K562 (cell line): ENCODE results near the gene RPL34. TPM values are rescaled to one million over a fixed set of nuclear protein-coding genes. Genes with fewer than 3 reads are reported as not detected.
A peak's percentile ranks its signal among the peaks of the same experiment; 100 is the strongest.

ENCODE experiments used
- CXXC5 ChIP-seq: fragments of 250-450 bp; sonication (Bioruptor Pico); IDR thresholded peaks from 2 replicates; pipeline ENCODE4 v1.8.0; 2022; ENCODE audit warnings: inconsistent platforms, mild to moderate bottlenecking, moderate library complexity
- GATAD2A ChIP-seq: fragments of 450-650 bp; IDR thresholded peaks from 2 replicates; pipeline ENCODE4 v1.6.1; 2017
- MAZ ChIP-seq, 2 experiments: fragments of 450-650 bp in 1 of 2; sonication (generic) in 1 of 2; formaldehyde crosslinking; IDR thresholded peaks in 1 of 2; conservative IDR thresholded peaks in 1 of 2; 2 replicates each; pipeline versions ENCODE4 v1.4.0 to v1.5.0; 2020; ENCODE audit warnings: mild to moderate bottlenecking in 1 of 2, missing genetic modification reagents in 1 of 2
- MTA3 ChIP-seq: fragments of 450-650 bp; formaldehyde crosslinking; IDR thresholded peaks from 2 replicates; pipeline ENCODE4 v1.6.1; 2017; ENCODE audit warnings: mild to moderate bottlenecking, borderline replicate concordance
- NFE2 ChIP-seq: IDR thresholded peaks from 2 replicates; pipeline ENCODE4 v1.6.1; 2014; ENCODE audit warnings: antibody characterized with exemption, low read depth
- POLR2AphosphoS2 ChIP-seq: IDR thresholded peaks from 2 replicates; pipeline ENCODE4 v1.6.1; 2012; ENCODE audit warnings: low read length, improper control_type of control experiment
- SIN3B ChIP-seq: fragments of 450-650 bp; IDR thresholded peaks from 2 replicates; pipeline ENCODE4 v1.6.1; 2017; ENCODE audit warnings: low read depth, mild to moderate bottlenecking, moderate library complexity
- SMAD1 ChIP-seq: fragments of 150-350 bp; IDR thresholded peaks from 2 replicates; pipeline ENCODE4 v1.6.1; 2014; ENCODE audit warnings: low read length, low read depth; ENCODE audit not compliant: partially characterized antibody
- ZNF263 ChIP-seq: sonication (generic); formaldehyde crosslinking; IDR thresholded peaks from 2 replicates; pipeline ENCODE4 v1.8.0; 2022; ENCODE audit warnings: mild to moderate bottlenecking, missing genetic modification reagents, borderline replicate concordance
- ZNF282 ChIP-seq: sonication (generic); formaldehyde crosslinking; IDR thresholded peaks from 2 replicates; pipeline ENCODE4 v1.8.1; 2023; ENCODE audit warnings: missing genetic modification reagents
- polyA plus RNA-seq, 8 experiments: library from polyadenylated mRNA; depleted of rRNA in 4 of 8; stranded (reverse) in 5 of 8; unstranded in 3 of 8; fragments of >200 nt; fragmentation: Nextera tagmentation in 2 of 8; fragmentation: Illumina TruSeq in 1 of 8; extraction: Ambion mirVana in 2 of 8; extraction: Trizol in 1 of 8; gene quantifications; 2 replicates each; pipeline versions ENCODE4 v1.2.1 to v1.2.3, GENCODE V29; 2011 to 2014; ENCODE audit warnings: inconsistent platforms in 1 of 8, missing spikeins in 1 of 8
- total RNA-seq, 7 experiments: library from RNA; depleted of rRNA in 6 of 7; stranded (reverse); fragments of >200 nt in 6 of 7; fragmentation: Illumina TruSeq in 2 of 7; extraction: Trizol in 2 of 7; gene quantifications; 2 replicates each; pipeline versions ENCODE4 v1.2.1 to v1.2.3, GENCODE V29; 2011 to 2021; ENCODE audit warnings: low replicate concordance in 1 of 7
- TF ChIP-seq, protein P1 (sequence below): sonication (generic); formaldehyde crosslinking; IDR thresholded peaks from 2 replicates; pipeline ENCODE4 v1.8.0; 2022; ENCODE audit warnings: mild to moderate bottlenecking, missing genetic modification reagents
- TF ChIP-seq, protein P2 (sequence below): fragments of 250-450 bp; sonication (Bioruptor Pico); IDR thresholded peaks from 2 replicates; pipeline ENCODE4 v1.9.0; 2021; ENCODE audit warnings: mild to moderate bottlenecking
- TF ChIP-seq, protein P3 (sequence below), 2 experiments: fragments of 450-650 bp in 1 of 2; IDR thresholded peaks; 2 replicates each; pipeline ENCODE4 v1.6.1; 2011 to 2017; ENCODE audit warnings: low read depth in 2 of 2, antibody characterized with exemption in 1 of 2, borderline replicate concordance in 1 of 2, low read length in 1 of 2, mild to moderate bottlenecking in 1 of 2, mixed read lengths in 1 of 2; ENCODE audit not compliant: control insufficient read depth in 1 of 2
- TF ChIP-seq, protein P4 (sequence below): fragments of 200-800 bp; sonication (Bioruptor generic); IDR thresholded peaks from 2 replicates; pipeline ENCODE4 v1.6.1; 2017; ENCODE audit warnings: missing genetic modification characterization, missing compliant biosample characterization
- TF ChIP-seq, protein P5 (sequence below): sonication (generic); formaldehyde crosslinking; IDR thresholded peaks from 2 replicates; pipeline ENCODE4 v1.8.1; 2023; ENCODE audit warnings: mild to moderate bottlenecking, missing genetic modification reagents
- TF ChIP-seq, protein P6 (sequence below): fragments of 450-650 bp; IDR thresholded peaks from 2 replicates; pipeline ENCODE4 v1.6.1; 2016; ENCODE audit warnings: borderline replicate concordance

The RPL34 gene
- total and polyA plus RNA-seq, 9 of the 15 experiments (the other 6 are each of a cell fraction or from before 2014, with no cell fraction given) = 1,612 to 4,502 (median 2,593) TPM

DNA sequence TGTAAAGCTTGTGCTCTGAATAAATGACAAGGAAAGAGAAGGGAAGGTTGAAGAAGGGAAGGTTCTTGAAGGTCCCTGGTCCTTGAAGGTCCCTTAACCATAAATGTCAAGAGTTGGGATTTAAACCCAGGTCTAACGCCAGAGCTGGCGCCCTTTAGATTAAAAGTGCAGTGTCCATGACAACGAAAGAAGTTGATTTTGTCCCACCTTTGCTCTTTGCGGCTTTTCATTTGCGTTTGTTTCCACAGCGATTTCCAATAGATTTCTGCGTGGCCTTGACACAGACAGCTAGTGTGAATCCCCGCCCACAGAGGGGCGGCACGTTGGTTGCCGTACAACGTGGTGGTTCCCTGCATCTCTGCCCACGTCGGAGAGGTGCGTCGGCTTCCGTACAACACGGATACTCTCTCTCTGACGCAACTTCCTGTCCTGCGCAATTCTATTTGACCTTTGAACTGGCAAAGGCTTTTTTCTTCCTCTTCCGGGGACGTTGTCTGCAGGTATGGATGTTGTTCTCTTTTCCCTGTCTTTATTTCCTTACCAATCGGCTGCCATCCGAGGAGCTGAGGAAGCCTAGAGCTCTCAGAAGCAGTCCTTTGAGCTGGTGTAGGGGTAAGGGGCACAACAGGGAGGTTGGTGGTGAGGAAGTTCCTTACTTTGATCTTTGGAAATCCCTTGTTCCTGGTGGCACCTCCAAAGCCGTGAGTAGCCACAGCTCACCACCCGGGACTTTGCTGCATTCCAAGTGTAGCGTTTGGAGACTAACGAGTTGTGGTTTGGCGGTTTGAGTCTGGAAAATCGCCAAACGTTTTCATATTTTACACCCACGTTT lies at the start of gene RPL34 (continued):
- TF ChIP-seq, protein P1, sequence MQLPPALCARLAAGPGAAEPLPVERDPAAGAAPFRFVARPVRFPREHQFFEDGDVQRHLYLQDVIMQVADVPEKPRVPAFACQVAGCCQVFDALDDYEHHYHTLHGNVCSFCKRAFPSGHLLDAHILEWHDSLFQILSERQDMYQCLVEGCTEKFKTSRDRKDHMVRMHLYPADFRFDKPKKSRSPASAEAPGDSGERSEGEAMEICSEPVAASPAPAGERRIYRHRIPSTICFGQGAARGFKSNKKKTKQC (CRISPR knock-in tag) = peak; percentile 80; the same call in 1 of the 2 replicates
- TF ChIP-seq SIN3B (peak; percentile 61), POLR2AphosphoS2 (peak; percentile 89; the same call in 1 of the 2 replicates), MAZ (CRISPR knock-in tag; conservative IDR thresholded peaks at IDR 0.05 in 1 of 2, IDR thresholded peaks at IDR 0.05 in 1 of 2) (no peak; a peak in 1 of 4 replicates), ZNF263 (no peak; the same call in 1 of the 2 replicates), ZNF282 (no peak), MTA3 (peak; percentile 85), CXXC5 (CRISPR knock-in tag) (peak; percentile 81), GATAD2A (no peak), SMAD1 (peak; percentile 89), NFE2 (0 out of 2 replicates have a peak, but pooled peaks have one; percentile 14)
- TF ChIP-seq, protein P2, sequence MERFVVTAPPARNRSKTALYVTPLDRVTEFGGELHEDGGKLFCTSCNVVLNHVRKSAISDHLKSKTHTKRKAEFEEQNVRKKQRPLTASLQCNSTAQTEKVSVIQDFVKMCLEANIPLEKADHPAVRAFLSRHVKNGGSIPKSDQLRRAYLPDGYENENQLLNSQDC (CRISPR knock-in tag) = peak; percentile 79; the same call in 1 of the 2 replicates
- TF ChIP-seq, protein P3, sequence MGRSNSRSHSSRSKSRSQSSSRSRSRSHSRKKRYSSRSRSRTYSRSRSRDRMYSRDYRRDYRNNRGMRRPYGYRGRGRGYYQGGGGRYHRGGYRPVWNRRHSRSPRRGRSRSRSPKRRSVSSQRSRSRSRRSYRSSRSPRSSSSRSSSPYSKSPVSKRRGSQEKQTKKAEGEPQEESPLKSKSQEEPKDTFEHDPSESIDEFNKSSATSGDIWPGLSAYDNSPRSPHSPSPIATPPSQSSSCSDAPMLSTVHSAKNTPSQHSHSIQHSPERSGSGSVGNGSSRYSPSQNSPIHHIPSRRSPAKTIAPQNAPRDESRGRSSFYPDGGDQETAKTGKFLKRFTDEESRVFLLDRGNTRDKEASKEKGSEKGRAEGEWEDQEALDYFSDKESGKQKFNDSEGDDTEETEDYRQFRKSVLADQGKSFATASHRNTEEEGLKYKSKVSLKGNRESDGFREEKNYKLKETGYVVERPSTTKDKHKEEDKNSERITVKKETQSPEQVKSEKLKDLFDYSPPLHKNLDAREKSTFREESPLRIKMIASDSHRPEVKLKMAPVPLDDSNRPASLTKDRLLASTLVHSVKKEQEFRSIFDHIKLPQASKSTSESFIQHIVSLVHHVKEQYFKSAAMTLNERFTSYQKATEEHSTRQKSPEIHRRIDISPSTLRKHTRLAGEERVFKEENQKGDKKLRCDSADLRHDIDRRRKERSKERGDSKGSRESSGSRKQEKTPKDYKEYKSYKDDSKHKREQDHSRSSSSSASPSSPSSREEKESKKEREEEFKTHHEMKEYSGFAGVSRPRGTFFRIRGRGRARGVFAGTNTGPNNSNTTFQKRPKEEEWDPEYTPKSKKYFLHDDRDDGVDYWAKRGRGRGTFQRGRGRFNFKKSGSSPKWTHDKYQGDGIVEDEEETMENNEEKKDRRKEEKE (IDR thresholded peaks at IDR 0.05; ENCODE audit: borderline replicate concordance in 1 of 2, control insufficient read depth in 1 of 2, low read depth in 2 of 2, low read length in 1 of 2) = 0 out of 4 replicates have a peak, but pooled peaks of 1 of the 2 experiments have one; percentile 67
- TF ChIP-seq, protein P4, sequence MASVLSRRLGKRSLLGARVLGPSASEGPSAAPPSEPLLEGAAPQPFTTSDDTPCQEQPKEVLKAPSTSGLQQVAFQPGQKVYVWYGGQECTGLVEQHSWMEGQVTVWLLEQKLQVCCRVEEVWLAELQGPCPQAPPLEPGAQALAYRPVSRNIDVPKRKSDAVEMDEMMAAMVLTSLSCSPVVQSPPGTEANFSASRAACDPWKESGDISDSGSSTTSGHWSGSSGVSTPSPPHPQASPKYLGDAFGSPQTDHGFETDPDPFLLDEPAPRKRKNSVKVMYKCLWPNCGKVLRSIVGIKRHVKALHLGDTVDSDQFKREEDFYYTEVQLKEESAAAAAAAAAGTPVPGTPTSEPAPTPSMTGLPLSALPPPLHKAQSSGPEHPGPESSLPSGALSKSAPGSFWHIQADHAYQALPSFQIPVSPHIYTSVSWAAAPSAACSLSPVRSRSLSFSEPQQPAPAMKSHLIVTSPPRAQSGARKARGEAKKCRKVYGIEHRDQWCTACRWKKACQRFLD (CRISPR knock-in tag) = 0 out of 2 replicates have a peak, but pooled peaks have one; percentile 29
- TF ChIP-seq, protein P5, sequence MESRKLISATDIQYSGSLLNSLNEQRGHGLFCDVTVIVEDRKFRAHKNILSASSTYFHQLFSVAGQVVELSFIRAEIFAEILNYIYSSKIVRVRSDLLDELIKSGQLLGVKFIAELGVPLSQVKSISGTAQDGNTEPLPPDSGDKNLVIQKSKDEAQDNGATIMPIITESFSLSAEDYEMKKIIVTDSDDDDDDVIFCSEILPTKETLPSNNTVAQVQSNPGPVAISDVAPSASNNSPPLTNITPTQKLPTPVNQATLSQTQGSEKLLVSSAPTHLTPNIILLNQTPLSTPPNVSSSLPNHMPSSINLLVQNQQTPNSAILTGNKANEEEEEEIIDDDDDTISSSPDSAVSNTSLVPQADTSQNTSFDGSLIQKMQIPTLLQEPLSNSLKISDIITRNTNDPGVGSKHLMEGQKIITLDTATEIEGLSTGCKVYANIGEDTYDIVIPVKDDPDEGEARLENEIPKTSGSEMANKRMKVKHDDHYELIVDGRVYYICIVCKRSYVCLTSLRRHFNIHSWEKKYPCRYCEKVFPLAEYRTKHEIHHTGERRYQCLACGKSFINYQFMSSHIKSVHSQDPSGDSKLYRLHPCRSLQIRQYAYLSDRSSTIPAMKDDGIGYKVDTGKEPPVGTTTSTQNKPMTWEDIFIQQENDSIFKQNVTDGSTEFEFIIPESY (CRISPR knock-in tag) = no peak
- TF ChIP-seq, protein P6, sequence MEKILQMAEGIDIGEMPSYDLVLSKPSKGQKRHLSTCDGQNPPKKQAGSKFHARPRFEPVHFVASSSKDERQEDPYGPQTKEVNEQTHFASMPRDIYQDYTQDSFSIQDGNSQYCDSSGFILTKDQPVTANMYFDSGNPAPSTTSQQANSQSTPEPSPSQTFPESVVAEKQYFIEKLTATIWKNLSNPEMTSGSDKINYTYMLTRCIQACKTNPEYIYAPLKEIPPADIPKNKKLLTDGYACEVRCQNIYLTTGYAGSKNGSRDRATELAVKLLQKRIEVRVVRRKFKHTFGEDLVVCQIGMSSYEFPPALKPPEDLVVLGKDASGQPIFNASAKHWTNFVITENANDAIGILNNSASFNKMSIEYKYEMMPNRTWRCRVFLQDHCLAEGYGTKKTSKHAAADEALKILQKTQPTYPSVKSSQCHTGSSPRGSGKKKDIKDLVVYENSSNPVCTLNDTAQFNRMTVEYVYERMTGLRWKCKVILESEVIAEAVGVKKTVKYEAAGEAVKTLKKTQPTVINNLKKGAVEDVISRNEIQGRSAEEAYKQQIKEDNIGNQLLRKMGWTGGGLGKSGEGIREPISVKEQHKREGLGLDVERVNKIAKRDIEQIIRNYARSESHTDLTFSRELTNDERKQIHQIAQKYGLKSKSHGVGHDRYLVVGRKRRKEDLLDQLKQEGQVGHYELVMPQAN = peak; percentile 84
